Left lung (tissue), 10 donors: ENCODE results near the gene JUNB. TPM values are rescaled to one million over a fixed set of nuclear protein-coding genes. Genes with fewer than 3 reads are reported as not detected.
A peak's percentile ranks its signal among the peaks of the same experiment; 100 is the strongest.

ENCODE experiments used
- ATAC-seq: fragments of 200-7000 bp; cut with Tn5 transposase; one replicate; pipeline ENCODE4 v1.9.1; 2020; ENCODE audit warnings: moderate library complexity
- DNase-seq, 4 donors: peaks; one replicate each; pipeline ENCODE4 v3.0.0-alpha.2; 2013 to 2020
- H3K27ac ChIP-seq, 2 donors: fragments of 200-600 bp; sonication (generic) in 1 of 2; one replicate each; pipeline versions ENCODE4 v1.5.0 to v1.8.0; 2020 to 2021
- H3K27me3 ChIP-seq, 2 donors: fragments of 200-600 bp; sonication (generic) in 1 of 2; one replicate each; pipeline versions ENCODE4 v1.5.0 to v1.8.0; 2020 to 2021
- H3K36me3 ChIP-seq, 2 donors: fragments of 200-600 bp; sonication (generic) in 1 of 2; one replicate each; pipeline versions ENCODE4 v1.5.0 to v1.8.0; 2020 to 2021
- H3K4me1 ChIP-seq, 2 donors: fragments of 200-600 bp; one replicate each; pipeline ENCODE4 v1.8.0; 2021
- H3K4me3 ChIP-seq, 2 donors: fragments of 200-600 bp; sonication (generic) in 1 of 2; one replicate each; pipeline versions ENCODE4 v1.5.0 to v1.8.0; 2020 to 2021; ENCODE audit warnings: mild to moderate bottlenecking in 1 of 2
- H3K9me3 ChIP-seq, 2 donors: fragments of 200-600 bp; sonication (generic) in 1 of 2; one replicate each; pipeline versions ENCODE4 v1.5.0 to v1.8.0; 2020 to 2021
- intact Hi-C, 2 donors: fragments of 100-400 bp; cut with DNase I; formaldehyde crosslinking; loops; one replicate each; pipeline versions ENCODE4 v1.11.2 to v1.14.2; 2022
- polyA plus RNA-seq, 6 donors: library from polyadenylated mRNA; unstranded; fragments of 120-200 nt; gene quantifications; one replicate each; pipeline ENCODE4 v1.2.1, GENCODE V29; 2013; ENCODE audit not compliant: insufficient read length in 6 of 6
- total RNA-seq, 2 donors: library from RNA; stranded (reverse); fragmentation: NEBNext Ultra II Directional; extraction: Animal tissue kit (Norgen Biotek cat#: 25700); gene quantifications; one replicate each; pipeline ENCODE4 v1.2.1, GENCODE V29; 2021
- TF ChIP-seq, protein P1 (sequence below), 2 donors: fragments of 200-600 bp; sonication (generic) in 1 of 2; IDR thresholded peaks; one replicate each; pipeline versions ENCODE4 v1.5.0 to v1.8.0; 2021; ENCODE audit warnings: antibody characterized with exemption in 2 of 2
- donor health status: DM: no; HTN: yes; CAD: no.
- donor health status: DM: no; HTN: no; CAD: no.

The JUNB gene
- total and polyA plus RNA-seq, 8 donors, result 11.7 to 278 (median 64.2) TPM

DNA sequence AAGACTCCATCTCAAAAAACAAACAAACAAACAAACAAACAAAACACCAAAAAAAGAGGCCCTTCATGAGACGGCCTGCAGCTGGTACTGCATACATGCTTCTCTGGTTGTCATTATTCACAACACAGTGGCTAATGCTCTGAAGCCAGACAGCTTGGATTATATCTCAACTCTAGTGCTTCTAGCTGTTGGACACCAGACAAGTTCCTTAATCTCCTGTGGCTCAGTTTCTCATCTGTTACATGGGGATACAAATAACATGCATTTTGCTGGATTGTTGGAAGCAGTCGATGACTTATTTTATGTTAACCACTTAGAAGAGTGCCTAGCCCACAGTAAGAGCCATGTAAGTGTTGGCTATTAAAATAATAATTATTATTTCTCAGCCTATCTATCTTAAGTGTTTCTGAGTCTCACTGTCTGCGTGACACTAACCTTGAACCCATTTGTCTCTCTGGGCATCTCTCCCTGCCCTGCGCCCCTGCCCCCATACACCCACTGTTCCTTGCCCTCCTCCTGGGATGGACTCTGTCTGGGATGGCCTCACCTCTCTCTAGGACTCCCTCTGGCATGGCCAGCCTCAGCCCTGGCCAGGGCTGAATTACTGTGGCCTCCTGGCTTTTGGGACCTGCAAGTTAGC, 3.1 kb upstream of the JUNB start:
- Histone ChIP-seq H3K4me3 (peak overlapping the region in 1 of 2 donors; percentile 98), H3K4me1 (peaks cover 66 to 71% of the 10 kb centered on the region in 2 donors), H3K36me3 (peaks cover 0 to 9% of the 10 kb centered on the region in 2 donors), H3K9me3 (no peaks in the 10 kb centered on the region), H3K27me3 (no peaks in the 10 kb centered on the region), H3K27ac (peak overlapping the region; percentile 99 to 100)
- peak in 1 of 4 donors; percentile 64 for DNase-seq
- no peak for ATAC-seq
- intact Hi-C loops, result no loop called here
- TF ChIP-seq, protein P1, sequence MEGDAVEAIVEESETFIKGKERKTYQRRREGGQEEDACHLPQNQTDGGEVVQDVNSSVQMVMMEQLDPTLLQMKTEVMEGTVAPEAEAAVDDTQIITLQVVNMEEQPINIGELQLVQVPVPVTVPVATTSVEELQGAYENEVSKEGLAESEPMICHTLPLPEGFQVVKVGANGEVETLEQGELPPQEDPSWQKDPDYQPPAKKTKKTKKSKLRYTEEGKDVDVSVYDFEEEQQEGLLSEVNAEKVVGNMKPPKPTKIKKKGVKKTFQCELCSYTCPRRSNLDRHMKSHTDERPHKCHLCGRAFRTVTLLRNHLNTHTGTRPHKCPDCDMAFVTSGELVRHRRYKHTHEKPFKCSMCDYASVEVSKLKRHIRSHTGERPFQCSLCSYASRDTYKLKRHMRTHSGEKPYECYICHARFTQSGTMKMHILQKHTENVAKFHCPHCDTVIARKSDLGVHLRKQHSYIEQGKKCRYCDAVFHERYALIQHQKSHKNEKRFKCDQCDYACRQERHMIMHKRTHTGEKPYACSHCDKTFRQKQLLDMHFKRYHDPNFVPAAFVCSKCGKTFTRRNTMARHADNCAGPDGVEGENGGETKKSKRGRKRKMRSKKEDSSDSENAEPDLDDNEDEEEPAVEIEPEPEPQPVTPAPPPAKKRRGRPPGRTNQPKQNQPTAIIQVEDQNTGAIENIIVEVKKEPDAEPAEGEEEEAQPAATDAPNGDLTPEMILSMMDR (IDR thresholded peaks at IDR 0.05), result no peak

DNA sequence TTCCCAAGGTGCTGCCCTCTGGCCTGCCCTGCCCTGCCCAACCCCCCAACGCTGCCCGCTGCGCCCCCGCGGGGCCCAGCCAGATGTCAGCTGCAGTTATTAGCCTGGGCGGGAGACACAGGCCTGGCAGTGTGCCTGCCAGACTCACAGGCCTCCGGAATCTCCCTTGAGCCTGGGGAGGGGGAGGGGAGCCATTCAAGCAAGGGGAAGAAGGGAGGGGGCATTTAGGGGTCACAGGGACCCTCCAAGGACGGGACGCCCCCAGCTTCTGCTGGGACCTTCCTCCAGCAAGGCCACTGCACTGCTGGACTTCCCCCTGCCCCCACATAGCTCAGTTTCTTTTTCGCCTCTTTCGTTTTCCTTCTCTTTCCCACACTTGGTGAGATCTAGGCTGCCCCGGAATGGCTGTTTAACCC, 2.6 kb upstream of the JUNB start:
- peak; percentile 74 to 92 (median 88) for DNase-seq
- H3K4me3 ChIP-seq, result peak overlapping the region in 1 of 2 donors; percentile 98
- H3K9me3 ChIP-seq, result no peaks in the 10 kb centered on the region
- TF ChIP-seq, protein P1 (IDR thresholded peaks at IDR 0.05), result no peak
- no peaks in the 10 kb centered on the region for H3K27me3 ChIP-seq
- no peak for ATAC-seq
- peaks cover 61 to 66% of the 10 kb centered on the region in 2 donors for H3K4me1 ChIP-seq
- intact Hi-C loops, result no loop called here
- H3K36me3 ChIP-seq, result peaks cover 0 to 10% of the 10 kb centered on the region in 2 donors
- peak overlapping the region; percentile 99 to 100 for H3K27ac ChIP-seq

DNA sequence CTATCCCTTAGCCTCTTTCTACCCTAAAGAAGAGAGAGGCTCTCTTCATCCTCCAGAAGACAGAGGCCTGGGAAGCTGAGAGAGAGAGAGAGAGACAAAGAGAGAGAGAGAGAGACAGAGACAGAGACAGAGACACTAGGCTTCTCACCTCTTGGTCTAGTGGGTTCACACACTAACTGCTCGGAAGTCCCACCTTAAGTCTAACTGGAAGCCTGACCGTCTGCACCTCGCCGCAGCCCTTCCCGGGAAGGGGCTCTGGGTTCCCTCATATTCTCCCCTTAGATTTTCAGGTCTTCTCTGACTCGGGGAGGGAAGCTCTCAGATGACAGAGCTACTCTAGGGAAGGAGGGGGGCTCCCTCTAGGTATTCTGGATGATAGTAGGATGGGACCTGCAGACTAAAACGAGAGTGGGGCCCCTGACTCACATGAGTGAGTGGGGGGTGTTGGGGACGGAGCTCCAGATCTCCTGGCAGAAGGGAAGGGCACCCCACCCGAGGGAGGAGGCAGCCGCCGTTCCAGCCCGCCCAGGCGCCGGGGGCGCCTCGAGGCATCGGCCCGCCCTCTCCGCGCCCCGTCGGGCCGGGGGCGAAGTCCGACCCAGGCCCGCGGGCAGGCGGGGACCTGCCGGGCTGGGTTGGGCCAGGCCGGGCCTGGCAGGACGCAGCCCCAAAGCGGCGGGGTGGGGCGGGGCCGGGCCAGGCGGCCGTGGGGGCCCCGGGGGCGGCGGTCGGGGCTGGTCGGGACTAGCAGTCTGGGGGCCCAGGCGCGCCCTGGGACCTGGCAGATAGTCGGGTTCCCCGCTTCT, 2.0 kb upstream of the JUNB start:
- Histone ChIP-seq H3K36me3 (peaks cover 0 to 10% of the 10 kb centered on the region in 2 donors), H3K27ac (peak overlapping the region; percentile 99 to 100), H3K4me3 (peak overlapping the region; percentile 92 to 98), H3K27me3 (no peaks in the 10 kb centered on the region), H3K9me3 (no peaks in the 10 kb centered on the region), H3K4me1 (peaks cover 58 to 64% of the 10 kb centered on the region in 2 donors)
- intact Hi-C loops, result no loop called here
- TF ChIP-seq, protein P1 (IDR thresholded peaks at IDR 0.05), result no peak
- no peak for ATAC-seq
- peak in 1 of 4 donors; percentile 55 for DNase-seq

DNA sequence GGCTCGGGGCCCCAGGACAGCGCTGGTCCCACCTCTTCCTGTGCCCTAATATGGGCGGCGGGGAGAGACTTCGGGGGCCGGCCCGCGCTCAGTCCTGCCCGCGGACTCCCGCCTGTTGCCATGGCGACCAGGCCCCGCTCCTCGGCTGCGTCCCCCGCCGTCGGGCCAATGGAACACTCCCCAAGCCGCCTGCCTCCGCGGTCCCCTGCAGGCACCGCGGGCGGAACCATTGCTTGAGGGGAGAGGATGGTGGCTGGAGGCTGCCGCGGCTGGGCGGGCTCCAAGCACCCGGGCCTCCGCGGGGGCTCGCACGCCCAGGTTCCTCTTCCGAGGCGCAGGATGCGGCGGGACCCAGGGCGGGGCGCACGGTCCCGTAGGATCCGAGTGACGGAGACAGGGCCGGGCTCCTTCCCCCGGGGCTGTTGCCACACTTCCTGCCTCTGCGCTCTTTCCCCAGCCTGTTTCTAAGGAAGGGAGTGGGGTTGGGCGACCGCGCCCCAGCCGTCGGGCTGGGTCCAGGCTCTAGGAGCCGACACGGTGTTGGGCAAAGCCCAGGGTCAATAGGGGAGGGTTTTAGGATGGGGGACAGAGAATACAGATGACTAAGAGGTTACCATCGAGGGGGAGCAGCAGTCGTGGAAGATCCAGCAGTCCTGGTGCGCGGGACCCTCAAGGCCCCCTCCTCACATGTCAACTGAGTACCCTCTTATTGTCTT, 1.2 kb upstream of the JUNB start:
- Histone ChIP-seq H3K27ac (peak overlapping the region; percentile 99 to 100), H3K36me3 (peaks cover 0 to 10% of the 10 kb centered on the region in 2 donors), H3K4me3 (peak overlapping the region; percentile 92 to 98), H3K4me1 (peaks cover 54 to 64% of the 10 kb centered on the region in 2 donors), H3K27me3 (no peaks in the 10 kb centered on the region), H3K9me3 (no peaks in the 10 kb centered on the region)
- ATAC-seq, result peak; percentile 46
- TF ChIP-seq, protein P1 (IDR thresholded peaks at IDR 0.05), result no peak
- DNase-seq, result peak; percentile 94 to 100 (median 98)
- intact Hi-C loops, result no loop called here
